Measurements from ENCODE around the gene MEIOB.

GRCh38 chr16:1812732-1813163, 59.2 kb downstream of the MEIOB start:
- TF ChIP-seq CTCF (IDR thresholded peaks at IDR 0.05): peak in 5 of 7 experiments; percentile 31 to 86 (median 50)
- TF ChIP-seq EP300 (IDR thresholded peaks at IDR 0.05): no peak
- no peak for TF ChIP-seq POLR2A (IDR thresholded peaks at IDR 0.05)
- TF ChIP-seq POLR2AphosphoS5 (IDR thresholded peaks at IDR 0.05): peak in 1 of 3 donors; percentile 85

Measured in stomach (tissue), 4 donors.